Immature natural killer cell (primary cell): ENCODE data around the gene ATG13. TPM values are rescaled to one million over a fixed set of nuclear protein-coding genes. Genes with fewer than 3 reads are reported as not detected.

Experiments
- DNase-seq, 3 donors: peaks; one replicate each; pipeline ENCODE4 v3.0.0; 2022; ENCODE audit warnings: mixed read lengths in 1 of 3
- H3K27ac Mint-ChIP-seq, 6 donors: one replicate each; pipeline ENCODE4 v1.8.0; 2020; ENCODE audit warnings: mixed read lengths in 6 of 6, mild to moderate bottlenecking in 5 of 6, inconsistent platforms in 4 of 6, moderate library complexity in 3 of 6
- H3K27me3 Mint-ChIP-seq, 3 donors: one replicate each; pipeline ENCODE4 v1.8.0; 2020 to 2021; ENCODE audit warnings: low read depth in 3 of 3, mild to moderate bottlenecking in 3 of 3, mixed read lengths in 3 of 3, moderate library complexity in 3 of 3, inconsistent platforms in 1 of 3
- H3K36me3 Mint-ChIP-seq, 3 donors: one replicate each; pipeline ENCODE4 v1.8.0; 2020; ENCODE audit warnings: mixed read lengths in 3 of 3, inconsistent platforms in 2 of 3, mild to moderate bottlenecking in 2 of 3
- H3K4me1 Mint-ChIP-seq, 2 donors: one replicate each; pipeline ENCODE4 v1.8.0; 2020; ENCODE audit warnings: inconsistent platforms in 2 of 2, mild to moderate bottlenecking in 2 of 2, mixed read lengths in 2 of 2, moderate library complexity in 1 of 2
- H3K4me3 Mint-ChIP-seq, 5 donors: one replicate each; pipeline ENCODE4 v1.8.0; 2020; ENCODE audit warnings: mild to moderate bottlenecking in 5 of 5, mixed read lengths in 5 of 5, inconsistent platforms in 3 of 5, moderate library complexity in 3 of 5
- H3K9me3 Mint-ChIP-seq, 6 donors: one replicate each; pipeline ENCODE4 v1.8.0; 2020; ENCODE audit warnings: mild to moderate bottlenecking in 6 of 6, mixed read lengths in 6 of 6, inconsistent platforms in 4 of 6, moderate library complexity in 3 of 6
- polyA plus RNA-seq, 3 donors: library from polyadenylated mRNA; unstranded; fragments of 300-500 nt; fragmentation: Illumina TruSeq; gene quantifications; one replicate each; pipeline ENCODE4 v1.2.3, GENCODE V29; 2021

The ATG13 gene
- polyA plus RNA-seq, 3 donors from 2014 or later: 67.4 to 103 (median 100) TPM

GRCh38 chr11:46616551-46617133, 711 bp upstream of the ATG13 start:
- Mint-ChIP-seq H3K36me3 (peaks cover 0 to 6% (median 4%) of the 10 kb centered on the region in 3 donors), H3K27me3 (peaks cover 4 to 14% (median 10%) of the 10 kb centered on the region in 3 donors), H3K4me1 (peaks cover 37 to 46% of the 10 kb centered on the region in 2 donors), H3K4me3 (peak overlapping the region; percentile 95 to 100 (median 97)), H3K27ac (peak overlapping the region; percentile 94 to 99 (median 98)), H3K9me3 (no peaks in the 10 kb centered on the region)
- DNase-seq: no peak

GRCh38 chr11:46617972-46618314, 590 bp downstream of the ATG13 start:
- DNase-seq: no peak
- Mint-ChIP-seq H3K27ac (peak overlapping the region; percentile 94 to 100 (median 99)), H3K4me1 (peaks cover 40 to 53% of the 10 kb centered on the region in 2 donors)

DNA sequence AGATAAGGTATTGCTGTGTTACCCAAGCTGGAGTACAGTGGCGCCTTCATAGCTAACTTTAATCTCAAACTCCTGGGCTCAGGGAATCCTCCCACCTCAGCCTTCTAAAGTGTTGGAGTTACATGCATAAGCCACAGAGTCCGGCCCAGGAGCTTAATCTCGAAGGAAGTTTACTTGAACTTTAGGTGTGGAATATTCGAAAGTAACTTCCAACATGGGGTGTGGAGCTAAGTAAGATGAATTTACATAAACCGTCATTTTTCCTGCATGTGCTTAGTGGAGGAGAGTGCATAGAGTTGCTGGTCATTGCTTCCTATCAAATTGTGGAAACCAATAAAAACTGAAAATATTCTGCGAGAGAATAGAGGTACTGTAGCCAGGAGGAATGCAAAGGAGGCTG, 1.5 kb downstream of the ATG13 start:
- Mint-ChIP-seq H3K4me1 (peaks cover 40 to 53% of the 10 kb centered on the region in 2 donors), H3K27me3 (peaks cover 4 to 10% (median 10%) of the 10 kb centered on the region in 3 donors), H3K9me3 (no peaks in the 10 kb centered on the region), H3K4me3 (peak overlapping the region; percentile 8 to 97 (median 76)), H3K36me3 (peaks cover 0 to 13% (median 6%) of the 10 kb centered on the region in 3 donors), H3K27ac (peak overlapping the region in 5 of 6 donors; percentile 18 to 99 (median 65))
- no peak for DNase-seq

More at GRCh38 chr11:46617972-46618314, 590 bp downstream of the ATG13 start:
- peaks cover 4 to 10% (median 10%) of the 10 kb centered on the region in 3 donors for H3K27me3 Mint-ChIP-seq
- no peaks in the 10 kb centered on the region for H3K9me3 Mint-ChIP-seq
- H3K4me3 Mint-ChIP-seq: peak overlapping the region; percentile 95 to 100 (median 97)
- H3K36me3 Mint-ChIP-seq: peaks cover 0 to 13% (median 6%) of the 10 kb centered on the region in 3 donors

- H3K4me1 Mint-ChIP-seq: peaks cover 28% of the 10 kb centered on the region in 2 donors
- H3K27me3 Mint-ChIP-seq: peaks cover 0 to 5% (median 2%) of the 10 kb centered on the region in 3 donors
- H3K27ac Mint-ChIP-seq: peak overlapping the region in 2 of 6 donors; percentile 24 to 45
- H3K36me3 Mint-ChIP-seq: peaks cover 6 to 29% (median 6%) of the 10 kb centered on the region in 3 donors
- H3K4me3 Mint-ChIP-seq: no peak overlapping the region
- H3K9me3 Mint-ChIP-seq: no peaks in the 10 kb centered on the region
- no peak for DNase-seq
Observed at GRCh38 chr11:46625406-46625805, 8.1 kb downstream of the ATG13 start.

DNA sequence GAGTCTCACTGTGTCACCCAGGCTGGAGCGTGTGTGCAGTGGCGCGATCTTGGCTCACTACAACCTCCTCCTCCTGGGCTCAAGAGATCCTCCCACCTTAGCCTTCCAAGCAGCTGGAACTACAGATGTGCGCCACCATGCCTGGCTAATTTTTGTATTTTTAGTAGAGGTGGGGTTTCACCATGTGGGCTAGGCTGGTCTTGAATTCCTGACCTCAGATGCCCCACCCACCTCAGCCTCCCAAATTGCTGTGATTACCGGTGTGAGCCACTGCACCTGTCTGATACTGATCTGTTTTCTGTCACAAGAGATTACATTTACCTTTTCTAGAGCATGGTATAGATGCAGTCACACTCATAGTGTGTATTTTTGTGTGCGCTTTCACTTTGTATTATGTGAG, 11.6 kb downstream of the ATG13 start:
- no peak for DNase-seq
- peaks cover 4 to 23% (median 6%) of the 10 kb centered on the region in 3 donors for H3K36me3 Mint-ChIP-seq
- H3K4me3 Mint-ChIP-seq: no peak overlapping the region
- no peaks in the 10 kb centered on the region for H3K9me3 Mint-ChIP-seq
- peak overlapping the region in 1 of 6 donors; percentile 31 for H3K27ac Mint-ChIP-seq
- peaks cover 24 to 30% of the 10 kb centered on the region in 2 donors for H3K4me1 Mint-ChIP-seq
- peaks cover 0 to 5% (median 2%) of the 10 kb centered on the region in 3 donors for H3K27me3 Mint-ChIP-seq

GRCh38 chr11:46630237-46630636, 12.9 kb downstream of the ATG13 start:
- DNase-seq: no peak
- peaks cover 24 to 26% of the 10 kb centered on the region in 2 donors for H3K4me1 Mint-ChIP-seq
- peaks cover 0 to 5% (median 2%) of the 10 kb centered on the region in 3 donors for H3K27me3 Mint-ChIP-seq
- H3K27ac Mint-ChIP-seq: no peak overlapping the region
- H3K36me3 Mint-ChIP-seq: peaks cover 4 to 22% (median 6%) of the 10 kb centered on the region in 3 donors
- H3K9me3 Mint-ChIP-seq: no peaks in the 10 kb centered on the region
- H3K4me3 Mint-ChIP-seq: no peak overlapping the region

DNA sequence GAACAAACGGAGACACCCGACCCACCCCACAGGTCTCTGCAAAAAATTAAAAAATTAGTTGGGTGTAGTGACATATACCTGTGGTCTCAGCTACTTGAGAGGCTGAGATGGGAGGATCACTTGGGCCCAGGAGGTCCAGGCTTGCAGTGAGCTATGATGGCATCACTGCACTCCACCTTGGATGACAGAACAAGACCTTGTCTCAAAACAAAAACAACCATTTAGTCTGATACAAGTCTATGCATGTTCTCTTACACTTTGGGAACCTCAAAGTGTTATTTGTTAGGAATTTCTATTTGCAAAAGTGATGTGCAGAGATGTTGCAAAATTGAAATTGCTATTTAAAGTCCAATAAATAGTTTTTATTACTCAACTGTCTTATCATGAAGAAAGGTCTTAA, 14.3 kb downstream of the ATG13 start:
- Mint-ChIP-seq H3K4me1 (peaks cover 21 to 24% of the 10 kb centered on the region in 2 donors), H3K36me3 (peaks cover 0 to 22% (median 4%) of the 10 kb centered on the region in 3 donors), H3K27me3 (peaks cover 0 to 5% (median 0%) of the 10 kb centered on the region in 3 donors), H3K4me3 (no peak overlapping the region), H3K9me3 (no peaks in the 10 kb centered on the region), H3K27ac (peak overlapping the region in 3 of 6 donors; percentile 27 to 64 (median 41))
- DNase-seq: no peak

DNA sequence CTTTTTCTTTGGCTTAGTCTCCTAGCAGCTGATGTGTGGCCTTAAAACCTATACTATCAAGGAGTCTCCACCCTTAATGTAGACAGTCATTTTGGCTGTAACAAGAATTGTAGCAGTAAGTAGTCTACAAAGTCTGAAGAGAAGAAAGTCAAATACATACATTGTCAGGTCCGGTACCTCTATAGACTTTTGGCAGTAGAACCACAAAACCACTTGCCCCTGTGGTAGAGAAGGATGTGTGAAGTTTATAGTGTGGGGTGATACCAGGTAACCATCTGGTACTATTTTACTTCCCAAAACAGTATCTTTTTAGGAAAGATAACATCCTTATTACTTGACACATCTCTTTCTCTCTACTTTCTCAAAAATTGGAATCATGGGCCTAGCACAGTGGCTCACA, 15.1 kb downstream of the ATG13 start:
- Mint-ChIP-seq H3K36me3 (peaks cover 0 to 20% (median 4%) of the 10 kb centered on the region in 3 donors), H3K27me3 (peaks cover 0 to 5% (median 0%) of the 10 kb centered on the region in 3 donors), H3K9me3 (no peaks in the 10 kb centered on the region), H3K4me3 (peak overlapping the region in 3 of 5 donors; percentile 10 to 72 (median 13)), H3K4me1 (peaks cover 20 to 24% of the 10 kb centered on the region in 2 donors), H3K27ac (peak overlapping the region in 5 of 6 donors; percentile 41 to 83 (median 74))
- DNase-seq: peak; percentile 17 to 38 (median 36)

DNA sequence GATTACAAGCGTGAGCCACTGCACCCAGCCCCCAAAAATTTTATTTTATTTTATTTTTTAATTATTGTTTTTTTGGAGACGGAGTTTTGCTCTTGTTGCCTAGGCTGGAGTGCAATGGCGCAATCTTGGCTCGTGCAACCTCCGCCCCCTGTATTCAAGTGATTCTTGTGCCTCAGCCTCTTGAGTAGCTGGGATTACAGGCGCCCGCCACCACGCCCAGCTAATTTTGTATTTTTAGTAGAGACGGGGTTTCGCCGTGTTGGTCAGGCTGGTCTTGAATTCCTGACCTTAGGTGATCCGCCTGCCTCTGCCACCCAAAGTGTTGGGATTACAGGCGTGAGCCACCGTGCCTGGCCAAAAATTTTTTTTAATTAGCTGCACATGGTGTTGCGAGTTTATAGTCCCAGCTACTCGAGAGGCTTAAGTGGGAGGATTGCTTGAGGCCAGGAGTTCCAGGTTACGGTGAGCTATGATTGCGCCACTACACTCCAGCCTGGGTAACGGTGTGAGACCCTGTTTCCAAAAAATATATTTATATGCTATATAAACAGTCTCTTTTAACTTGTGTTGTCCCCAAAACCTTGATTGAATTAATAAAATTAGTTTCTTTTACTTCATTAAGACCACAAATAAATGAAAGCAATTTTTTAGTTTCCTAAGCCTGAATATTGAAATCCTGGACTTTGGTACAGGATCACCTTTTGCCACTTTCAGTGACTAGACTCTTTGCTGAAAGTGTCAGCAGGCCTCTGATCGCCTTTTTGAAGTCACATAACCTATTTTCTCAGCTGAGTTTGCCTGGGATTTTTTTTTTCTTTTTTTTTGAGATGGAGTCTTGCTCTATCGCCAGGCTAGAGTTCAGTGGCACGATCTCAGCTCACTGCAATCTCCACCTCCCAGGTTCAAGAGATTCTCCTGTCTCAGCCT, 16.2 kb downstream of the ATG13 start:
- Mint-ChIP-seq H3K9me3 (no peaks in the 10 kb centered on the region), H3K27me3 (peaks cover 0 to 3% (median 3%) of the 10 kb centered on the region in 3 donors), H3K4me3 (no peak overlapping the region), H3K4me1 (peaks cover 22 to 26% of the 10 kb centered on the region in 2 donors), H3K36me3 (peaks cover 3 to 24% (median 8%) of the 10 kb centered on the region in 3 donors), H3K27ac (no peak overlapping the region)
- DNase-seq: no peak

GRCh38 chr11:46635557-46636139, 18.3 kb downstream of the ATG13 start:
- H3K9me3 Mint-ChIP-seq: no peaks in the 10 kb centered on the region
- H3K27ac Mint-ChIP-seq: peak overlapping the region in 1 of 6 donors; percentile 9
- no peak overlapping the region for H3K4me3 Mint-ChIP-seq
- peaks cover 11 to 30% (median 14%) of the 10 kb centered on the region in 3 donors for H3K36me3 Mint-ChIP-seq
- H3K27me3 Mint-ChIP-seq: peaks cover 0 to 3% (median 0%) of the 10 kb centered on the region in 3 donors
- DNase-seq: no peak
- peaks cover 20 to 40% of the 10 kb centered on the region in 2 donors for H3K4me1 Mint-ChIP-seq

GRCh38 chr11:46637546-46637945, 20.2 kb downstream of the ATG13 start:
- H3K27me3 Mint-ChIP-seq: peaks cover 0 to 3% (median 0%) of the 10 kb centered on the region in 3 donors
- no peak overlapping the region for H3K4me3 Mint-ChIP-seq
- no peak for DNase-seq
- H3K36me3 Mint-ChIP-seq: peaks cover 13 to 28% (median 13%) of the 10 kb centered on the region in 3 donors
- no peak overlapping the region for H3K27ac Mint-ChIP-seq
- H3K4me1 Mint-ChIP-seq: peaks cover 16 to 38% of the 10 kb centered on the region in 2 donors
- H3K9me3 Mint-ChIP-seq: no peaks in the 10 kb centered on the region

- Mint-ChIP-seq H3K27ac (peak overlapping the region in 4 of 6 donors; percentile 14 to 77 (median 44)), H3K4me3 (peak overlapping the region in 2 of 5 donors; percentile 40 to 51), H3K9me3 (no peaks in the 10 kb centered on the region), H3K36me3 (peaks cover 15 to 30% (median 17%) of the 10 kb centered on the region in 3 donors), H3K27me3 (peaks cover 0 to 3% (median 0%) of the 10 kb centered on the region in 3 donors), H3K4me1 (peaks cover 17 to 45% of the 10 kb centered on the region in 2 donors)
- DNase-seq: no peak
Observed at GRCh38 chr11:46639197-46639839, 22.0 kb downstream of the ATG13 start.
